Heart left ventricle (tissue), 16 donors: Measurements from ENCODE around the gene SSNA1. TPM values are rescaled to one million over a fixed set of nuclear protein-coding genes. Genes with fewer than 3 reads are reported as not detected.

Experiments used
- ATAC-seq, 4 donors: fragments of 200-7000 bp; cut with Tn5 transposase; one replicate each; pipeline ENCODE4 v1.9.1; 2020 to 2022; ENCODE audit warnings: moderate library complexity in 4 of 4, mild to moderate bottlenecking in 3 of 4, moderate number of reproducible peaks in 1 of 4
- DNase-seq, 5 donors: peaks; one replicate each; pipeline ENCODE4 v3.0.0-alpha.2; 2020
- H3K27ac ChIP-seq, 12 donors: fragments of 200-600 bp; sonication (generic) in 4 of 12; one replicate each; pipeline versions ENCODE4 v1.5.0 to v1.8.0; 2016 to 2022; ENCODE audit warnings: mild to moderate bottlenecking in 2 of 12
- H3K27me3 ChIP-seq, 9 donors: fragments of 200-600 bp; sonication (generic) in 2 of 9; one replicate each; pipeline versions ENCODE4 v1.5.1 to v1.8.0; 2016 to 2022; ENCODE audit warnings: mild to moderate bottlenecking in 3 of 9
- H3K36me3 ChIP-seq, 9 donors: fragments of 200-600 bp; sonication (generic) in 2 of 9; one replicate each; pipeline versions ENCODE4 v1.5.0 to v1.8.0; 2018 to 2022; ENCODE audit warnings: mild to moderate bottlenecking in 2 of 9
- H3K4me1 ChIP-seq, 12 donors: fragments of 200-600 bp; sonication (generic) in 4 of 12; one replicate each; pipeline versions ENCODE4 v1.5.0 to v1.8.0; 2016 to 2022; ENCODE audit warnings: mild to moderate bottlenecking in 3 of 12
- H3K4me3 ChIP-seq, 12 donors: fragments of 200-600 bp; sonication (generic) in 4 of 12; one replicate each; pipeline versions ENCODE4 v1.5.0 to v1.8.0; 2017 to 2022; ENCODE audit warnings: mild to moderate bottlenecking in 9 of 12, moderate library complexity in 4 of 12
- H3K9me3 ChIP-seq, 12 donors: fragments of 200-600 bp; sonication (generic) in 4 of 12; one replicate each; pipeline versions ENCODE4 v1.5.0 to v1.8.0; 2016 to 2022; ENCODE audit warnings: mild to moderate bottlenecking in 1 of 12
- POLR2A ChIP-seq, 2 donors: fragments of 450-650 bp; IDR thresholded peaks; one replicate each; pipeline ENCODE4 v1.6.1; 2017; ENCODE audit warnings: antibody characterized with exemption in 2 of 2, mild to moderate bottlenecking in 2 of 2, moderate library complexity in 2 of 2
- WGBS, 4 donors: extraction: QIAGEN DNeasy Blood & Tissue Kit in 2 of 4; methylation state at CpG; one replicate each; pipeline versions ENCODE4 v1.1.5 to v1.1.7; 2013 to 2018; 5-methylcytosine and 5-hydroxymethylcytosine counted together
- intact Hi-C, 10 donors: fragments of 100-400 bp; cut with DNase I; formaldehyde crosslinking; loops; one replicate each; pipeline versions ENCODE4 v1.11.1 to v1.14.2; 2022
- polyA plus RNA-seq, 2 donors: library from polyadenylated mRNA; stranded (reverse); fragments of 200-250 nt; gene quantifications; one replicate each; pipeline ENCODE4 v1.2.3, GENCODE V29; 2013
- total RNA-seq, 9 donors: library from RNA; depleted of rRNA in 2 of 9; stranded (reverse); fragments of >200 nt in 2 of 9; fragmentation: NEBNext Ultra II Directional in 3 of 9; extraction: Animal tissue kit (Norgen Biotek cat#: 25700) in 3 of 9; gene quantifications; one replicate each; pipeline versions ENCODE4 v1.1.0 to v1.2.4, GENCODE V29; 2016 to 2023
- TF ChIP-seq, protein P1 (sequence below), 12 donors: fragments of 200-600 bp; sonication (generic) in 4 of 12; IDR thresholded peaks; one replicate each; pipeline versions ENCODE4 v1.5.0 to v1.8.0; 2018 to 2022; ENCODE audit warnings: antibody characterized with exemption in 12 of 12, mild to moderate bottlenecking in 5 of 12
- donor health status: ischemic (EF 13 %, LVEDD 7.1; RV severe dilation, severe dysfunction).
- donor health status: healthy with polysubstance abuse.
- donor health status: DM: no; HTN: yes; CAD: no.
- donor health status: DM: no; HTN: no; CAD: no.
- donor health status: ischemic (EF 25% LVEDD 6.9; RV normal size, moderate dysfunction).
- donor health status: ischemic (EF 25% LVEDD 5.7; RV mildly dilated, moderate dysfunction).
- donor health status: healthy.
- donor health status: DM: yes; HTN: yes; CAD: no.
- donor health status: ischemic (EF 35%, LVEDD 5.7; RV mildly dilated, moderate dysfunction).
- donor health status: nonischemic (EF 11% LVEDD 7.7; RV severe dilation, severe dysfunction).
- donor health status: DM: yes; HTN: yes; CAD: no.
- donor health status: PGD.
- donor health status: ischemic (EF 29% LVEDD 5.4; RV normal size, mild dysfunction).
- donor health status: nonischemic (EF 23%, LVEDD 6.1; RV moderate dilation, normal function).

The SSNA1 gene
- total and polyA plus RNA-seq, 11 donors, result 46.0 to 161 (median 67.7) TPM

DNA sequence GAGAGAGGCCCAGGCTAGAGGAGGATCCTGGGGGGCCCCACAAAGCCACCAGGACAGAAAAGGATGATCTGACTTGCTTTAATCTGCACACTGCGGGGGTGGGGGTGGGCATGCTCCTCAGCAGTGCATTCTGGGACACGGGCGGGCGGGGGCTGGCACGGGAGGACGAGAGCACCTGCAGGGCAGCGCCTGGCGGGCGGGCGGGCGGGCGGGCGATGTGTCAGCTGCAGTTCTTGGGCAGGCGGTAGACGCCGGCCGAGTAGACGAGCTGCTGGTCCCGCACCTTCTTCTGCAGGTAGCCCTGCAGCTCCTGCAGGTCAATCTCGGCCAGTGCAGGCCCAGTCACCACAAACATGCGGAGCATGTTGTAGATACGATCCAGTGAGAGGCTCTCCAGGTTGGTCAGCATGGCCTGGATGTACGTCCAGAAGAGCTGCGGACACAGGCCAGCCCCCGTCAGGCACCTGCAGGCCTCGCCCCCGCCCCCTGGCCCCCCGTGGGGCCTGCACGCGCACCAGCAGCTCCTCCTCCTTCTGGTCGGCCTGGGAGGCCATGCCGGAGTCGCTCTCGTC lies 13.7 kb upstream of the SSNA1 start:
- H3K4me3 ChIP-seq, result no peak overlapping the region
- intact Hi-C loops, result no loop called here
- H3K27ac ChIP-seq, result no peak overlapping the region
- ATAC-seq, result no peak
- WGBS, 4 donors, result 30 to 58% (median 45%) methylated on average over 6 to 34 of the region's 34 CpGs
- H3K4me1 ChIP-seq, result peaks cover 0 to 7% (median under 1%) of the 10 kb centered on the region in 12 donors
- DNase-seq, result no peak
- peaks cover 0 to 30% (median 19%) of the 10 kb centered on the region in 9 donors for H3K36me3 ChIP-seq
- peaks cover under 1 to 29% (median 9%) of the 10 kb centered on the region in 9 donors for H3K27me3 ChIP-seq
- TF ChIP-seq POLR2A (IDR thresholded peaks at IDR 0.05), result no peak
- TF ChIP-seq, protein P1, sequence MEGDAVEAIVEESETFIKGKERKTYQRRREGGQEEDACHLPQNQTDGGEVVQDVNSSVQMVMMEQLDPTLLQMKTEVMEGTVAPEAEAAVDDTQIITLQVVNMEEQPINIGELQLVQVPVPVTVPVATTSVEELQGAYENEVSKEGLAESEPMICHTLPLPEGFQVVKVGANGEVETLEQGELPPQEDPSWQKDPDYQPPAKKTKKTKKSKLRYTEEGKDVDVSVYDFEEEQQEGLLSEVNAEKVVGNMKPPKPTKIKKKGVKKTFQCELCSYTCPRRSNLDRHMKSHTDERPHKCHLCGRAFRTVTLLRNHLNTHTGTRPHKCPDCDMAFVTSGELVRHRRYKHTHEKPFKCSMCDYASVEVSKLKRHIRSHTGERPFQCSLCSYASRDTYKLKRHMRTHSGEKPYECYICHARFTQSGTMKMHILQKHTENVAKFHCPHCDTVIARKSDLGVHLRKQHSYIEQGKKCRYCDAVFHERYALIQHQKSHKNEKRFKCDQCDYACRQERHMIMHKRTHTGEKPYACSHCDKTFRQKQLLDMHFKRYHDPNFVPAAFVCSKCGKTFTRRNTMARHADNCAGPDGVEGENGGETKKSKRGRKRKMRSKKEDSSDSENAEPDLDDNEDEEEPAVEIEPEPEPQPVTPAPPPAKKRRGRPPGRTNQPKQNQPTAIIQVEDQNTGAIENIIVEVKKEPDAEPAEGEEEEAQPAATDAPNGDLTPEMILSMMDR (IDR thresholded peaks at IDR 0.05), result no peak
- H3K9me3 ChIP-seq, result no peaks in the 10 kb centered on the region

DNA sequence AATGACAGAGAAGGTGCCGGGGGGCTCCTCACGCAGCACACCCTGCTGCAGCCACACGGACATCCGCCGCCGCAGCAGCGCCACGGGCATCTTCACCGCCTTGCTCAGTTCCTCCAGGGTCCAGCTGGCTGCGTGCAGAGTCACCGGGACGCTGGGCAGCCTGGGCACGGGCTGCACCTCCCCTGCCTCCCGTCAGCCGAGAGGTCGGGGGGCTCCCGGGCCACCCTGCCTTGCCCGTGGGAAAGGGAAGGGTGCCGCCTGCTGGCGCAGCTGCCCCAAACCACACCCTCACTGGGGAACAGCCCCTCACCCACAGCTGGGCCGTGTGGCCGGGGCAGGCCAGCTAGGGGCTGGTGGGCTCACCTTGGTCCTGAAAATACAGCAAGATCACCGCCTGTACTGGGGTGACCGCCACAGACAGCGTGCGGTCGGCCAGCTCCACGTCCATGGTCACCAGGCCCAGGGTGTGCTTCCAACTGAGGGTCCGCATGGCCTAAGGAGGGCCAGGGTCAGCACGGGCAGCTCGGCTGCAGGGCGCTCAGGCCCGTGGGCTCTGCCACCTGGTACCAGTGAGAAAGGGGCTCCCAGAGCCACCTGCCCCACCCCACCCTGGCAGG lies 13.0 kb upstream of the SSNA1 start:
- ATAC-seq (peak in 1 of 4 donors; percentile 9), DNase-seq (no peak)
- H3K27ac ChIP-seq, result no peak overlapping the region
- WGBS, 4 donors, result 27 to 65% (median 41%) methylated on average over 12 to 33 of the region's 33 CpGs
- H3K4me3 ChIP-seq, result no peak overlapping the region
- intact Hi-C loops, result no loop called here
- TF ChIP-seq, protein P1 (IDR thresholded peaks at IDR 0.05), result peak in 1 of 12 donors; percentile 18
- TF ChIP-seq POLR2A (IDR thresholded peaks at IDR 0.05), result no peak
- no peaks in the 10 kb centered on the region for H3K9me3 ChIP-seq
- H3K36me3 ChIP-seq, result peaks cover 0 to 36% (median 25%) of the 10 kb centered on the region in 9 donors
- peaks cover 0 to 4% (median 0%) of the 10 kb centered on the region in 12 donors for H3K4me1 ChIP-seq
- H3K27me3 ChIP-seq, result peaks cover 0 to 22% (median 2%) of the 10 kb centered on the region in 9 donors

DNA sequence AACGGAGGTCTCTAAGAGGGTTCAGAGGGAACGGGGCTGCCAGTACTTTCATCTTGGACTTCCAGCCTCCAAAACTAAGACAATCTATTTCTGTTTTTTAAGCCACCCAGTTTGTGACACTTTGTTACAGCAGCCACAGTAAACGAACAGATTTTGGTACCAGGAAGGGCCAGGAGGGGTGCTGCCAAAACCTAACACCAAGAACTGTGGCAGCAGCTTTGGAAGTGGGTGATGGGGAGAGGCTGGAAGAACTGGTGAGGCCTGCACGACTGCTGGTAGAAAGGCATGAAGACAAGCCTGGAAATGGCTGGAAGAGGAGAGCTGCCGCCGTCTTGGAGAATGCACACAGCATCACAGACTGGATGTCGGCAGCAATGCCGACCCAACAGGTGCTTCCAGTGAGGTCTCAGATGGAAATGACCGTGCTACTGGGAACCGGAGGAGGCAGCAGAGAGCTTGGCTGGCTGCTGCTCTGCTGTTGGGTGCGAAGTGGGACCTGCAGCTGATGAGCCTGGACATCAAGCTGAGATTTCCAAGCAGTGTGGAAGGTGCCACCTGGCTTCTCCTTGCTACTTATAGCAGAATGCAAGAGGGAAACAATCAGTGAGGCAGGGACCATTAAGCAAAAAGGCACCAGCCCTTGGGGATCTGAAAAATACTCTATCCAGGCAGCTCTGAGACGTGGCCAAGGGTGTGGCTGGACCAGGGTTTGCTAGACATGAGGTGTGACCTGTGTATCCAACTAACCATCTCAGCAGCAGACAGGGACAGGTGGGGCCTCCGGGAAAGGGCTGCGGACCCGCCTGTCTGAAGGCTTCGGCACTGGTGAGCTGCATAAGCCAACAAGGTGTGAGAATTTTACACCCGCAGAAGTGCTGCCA lies 11.9 kb upstream of the SSNA1 start:
- DNase-seq (no peak), ATAC-seq (peak in 2 of 4 donors; percentile 37 to 44)
- Histone ChIP-seq H3K36me3 (peaks cover 0 to 47% (median 36%) of the 10 kb centered on the region in 9 donors), H3K4me1 (peaks cover 0 to 4% (median 0%) of the 10 kb centered on the region in 12 donors), H3K27me3 (peaks cover 0 to 16% (median 0%) of the 10 kb centered on the region in 9 donors), H3K27ac (no peak overlapping the region), H3K4me3 (no peak overlapping the region), H3K9me3 (no peaks in the 10 kb centered on the region)
- 52 to 62% (median 56%) methylated on average over 13 to 17 of the region's 17 CpGs for WGBS, 4 donors
- TF ChIP-seq, protein P1 (IDR thresholded peaks at IDR 0.05), result peak in 8 of 12 donors; percentile 22 to 52 (median 42)
- TF ChIP-seq POLR2A (IDR thresholded peaks at IDR 0.05), result no peak
- intact Hi-C loops, result no loop called here
